Medulla oblongata (tissue), 1 donor: ENCODE measurements around the gene SPSB1.

Experiments used
- DNase-seq: peaks from one replicate; pipeline ENCODE4 v3.0.0-alpha.2; 2015; ENCODE audit errors: extremely low spot score

Gene SPSB1

GRCh38 chr1:9317591-9318417, 25.1 kb downstream of the SPSB1 start:
- no peak for DNase-seq

GRCh38 chr1:9319208-9319788, 26.6 kb downstream of the SPSB1 start:
- no peak for DNase-seq

- DNase-seq: no peak
These were observed 27.3 kb downstream of the SPSB1 start for GRCh38 chr1:9319789-9320519.

- DNase-seq: no peak
These were observed 28.1 kb downstream of the SPSB1 start for GRCh38 chr1:9320520-9321479.

GRCh38 chr1:9321480-9321849, 28.8 kb downstream of the SPSB1 start:
- DNase-seq: no peak

GRCh38 chr1:9321986-9322660, 29.4 kb downstream of the SPSB1 start:
- DNase-seq: no peak

- DNase-seq: peak; percentile 65
These were observed 30.1 kb downstream of the SPSB1 start for GRCh38 chr1:9322661-9323244.

- peak; percentile 91 for DNase-seq
These were observed 31.8 kb downstream of the SPSB1 start for GRCh38 chr1:9324246-9325096.

GRCh38 chr1:9326596-9326995, 33.9 kb downstream of the SPSB1 start:
- no peak for DNase-seq

GRCh38 chr1:9328201-9328600, 35.5 kb downstream of the SPSB1 start:
- DNase-seq: no peak

- DNase-seq: no peak
These were observed 36.0 kb downstream of the SPSB1 start for GRCh38 chr1:9328715-9329114.

- DNase-seq: no peak
These were observed 38.3 kb downstream of the SPSB1 start for GRCh38 chr1:9331016-9331415.

- no peak for DNase-seq
These were observed 39.1 kb downstream of the SPSB1 start for GRCh38 chr1:9331558-9332346.

GRCh38 chr1:9332513-9333143, 39.9 kb downstream of the SPSB1 start:
- DNase-seq: no peak

GRCh38 chr1:9338397-9339246, 45.9 kb downstream of the SPSB1 start:
- DNase-seq: no peak

GRCh38 chr1:9340172-9340854, 47.6 kb downstream of the SPSB1 start:
- no peak for DNase-seq

GRCh38 chr1:9340864-9341263, 48.2 kb downstream of the SPSB1 start:
- peak; percentile 53 for DNase-seq
